H9 (cell line): ENCODE measurements around the gene TRPM3. TPM values are rescaled to one million over a fixed set of nuclear protein-coding genes. Genes with fewer than 3 reads are reported as not detected.

Experiments used
- DNase-seq: peaks from one replicate; pipeline ENCODE4 v3.0.0-alpha.2; 2017
- H2AFZ ChIP-seq: one replicate; pipeline ENCODE4 v1.6.1; 2013; ENCODE audit warnings: mild to moderate bottlenecking, low read length, control low read depth, moderate library complexity
- H2AK5ac ChIP-seq: 2 replicates; pipeline ENCODE4 v1.6.1; 2013; ENCODE audit warnings: low read length, control low read depth, mixed read lengths; ENCODE audit not compliant: insufficient read length
- H2BK120ac ChIP-seq: one replicate; pipeline ENCODE4 v1.6.1; 2013; ENCODE audit warnings: low read depth, mild to moderate bottlenecking, low read length, control low read depth, inconsistent platforms; ENCODE audit not compliant: poor library complexity, severe bottlenecking
- H2BK12ac ChIP-seq: 2 replicates; pipeline ENCODE4 v1.6.1; 2013; ENCODE audit warnings: low read length, control low read depth, mixed read lengths, low read depth; ENCODE audit not compliant: insufficient read length
- H2BK15ac ChIP-seq: 2 replicates; pipeline ENCODE4 v1.6.1; 2013; ENCODE audit warnings: low read depth, low read length, control low read depth
- H2BK20ac ChIP-seq: one replicate; pipeline ENCODE4 v1.6.1; 2013; ENCODE audit warnings: low read depth, mild to moderate bottlenecking, low read length, control low read depth, inconsistent platforms; ENCODE audit not compliant: poor library complexity, severe bottlenecking
- H2BK5ac ChIP-seq: 2 replicates; pipeline ENCODE4 v1.6.1; 2013; ENCODE audit warnings: low read length, control low read depth, mixed read lengths; ENCODE audit not compliant: insufficient read length
- H3K14ac ChIP-seq: 2 replicates; pipeline ENCODE4 v1.6.1; 2013; ENCODE audit warnings: low read length, control low read depth; ENCODE audit not compliant: insufficient read depth
- H3K18ac ChIP-seq: 2 replicates; pipeline ENCODE4 v1.6.1; 2013; ENCODE audit warnings: low read depth, mild to moderate bottlenecking, mixed read lengths, low read length, control low read depth; ENCODE audit not compliant: insufficient read length
- H3K23ac ChIP-seq: 2 replicates; pipeline ENCODE4 v1.6.1; 2013; ENCODE audit warnings: low read length, control low read depth, mixed read lengths, low read depth; ENCODE audit not compliant: insufficient read length
- H3K23me2 ChIP-seq: 2 replicates; pipeline ENCODE4 v1.6.1; 2013; ENCODE audit warnings: low read depth, mild to moderate bottlenecking, mixed read lengths, low read length, control low read depth; ENCODE audit not compliant: insufficient read length, poor library complexity, severe bottlenecking
- H3K27ac ChIP-seq: 2 replicates; pipeline ENCODE4 v1.5.1; 2013; ENCODE audit warnings: low read length, control low read depth, mixed read lengths, low read depth; ENCODE audit not compliant: insufficient read length
- H3K27me3 ChIP-seq: 2 replicates; pipeline ENCODE4 v1.6.1; 2013; ENCODE audit warnings: low read length, control low read depth, inconsistent platforms; ENCODE audit not compliant: insufficient read depth
- H3K4ac ChIP-seq: 2 replicates; pipeline ENCODE4 v1.6.1; 2013; ENCODE audit warnings: low read depth, mild to moderate bottlenecking, control low read depth, inconsistent platforms, low read length, moderate library complexity
- H3K4me1 ChIP-seq: 2 replicates; pipeline ENCODE4 v1.6.1; 2013; ENCODE audit warnings: low read length, control low read depth, inconsistent platforms; ENCODE audit not compliant: insufficient read depth
- H3K4me2 ChIP-seq: 2 replicates; pipeline ENCODE4 v1.6.1; 2013; ENCODE audit warnings: low read length, control low read depth, mixed read lengths; ENCODE audit not compliant: insufficient read length, insufficient read depth
- H3K56ac ChIP-seq: 2 replicates; pipeline ENCODE4 v1.6.1; 2013; ENCODE audit warnings: low read depth, mild to moderate bottlenecking, mixed read lengths, low read length, control low read depth; ENCODE audit not compliant: insufficient read length
- H3K79me1 ChIP-seq: 2 replicates; pipeline ENCODE4 v1.6.1; 2013; ENCODE audit warnings: low read depth, mild to moderate bottlenecking, moderate library complexity, low read length, control low read depth, inconsistent platforms; ENCODE audit not compliant: insufficient read depth, poor library complexity, severe bottlenecking
- H3K79me2 ChIP-seq: 2 replicates; pipeline ENCODE4 v1.6.1; 2013; ENCODE audit warnings: low read length, control low read depth, inconsistent platforms; ENCODE audit not compliant: insufficient read depth
- H3K9ac ChIP-seq: 2 replicates; pipeline ENCODE4 v1.6.1; 2013; ENCODE audit warnings: low read length, control low read depth, mixed read lengths; ENCODE audit not compliant: insufficient read length; ENCODE audit errors: extremely low read depth
- H3K9me3 ChIP-seq: one replicate; pipeline ENCODE4 v1.6.1; 2013; ENCODE audit warnings: low read depth, low read length, inconsistent platforms; ENCODE audit not compliant: control insufficient read depth
- H3T11ph ChIP-seq: one replicate; pipeline ENCODE4 v1.6.1; 2013; ENCODE audit warnings: mild to moderate bottlenecking, low read length, control low read depth, inconsistent platforms
- H4K20me1 ChIP-seq: one replicate; pipeline ENCODE4 v1.6.1; 2013; ENCODE audit not compliant: control insufficient read depth, insufficient read length, insufficient read depth
- H4K5ac ChIP-seq: 2 replicates; pipeline ENCODE4 v1.6.1; 2013; ENCODE audit warnings: low read depth, mild to moderate bottlenecking, mixed read lengths, low read length, control low read depth; ENCODE audit not compliant: insufficient read length
- H4K8ac ChIP-seq: replicated peaks from 2 replicates; pipeline ENCODE4 v1.6.1; 2013; ENCODE audit warnings: low read length, control low read depth, mixed read lengths, low read depth; ENCODE audit not compliant: insufficient read length
- H4K91ac ChIP-seq: 2 replicates; pipeline ENCODE4 v1.6.1; 2013; ENCODE audit warnings: low read depth, mild to moderate bottlenecking, moderate library complexity, mixed read lengths, low read length, control low read depth; ENCODE audit not compliant: insufficient read length
- H3K27ac Mint-ChIP-seq, 3 experiments: 2 replicates in 2 of 3; 3 replicates in 1 of 3; pipeline ENCODE4 v1.8.0; 2020 to 2021; ENCODE audit warnings: mixed read lengths in 3 of 3, mild to moderate bottlenecking in 1 of 3, moderate library complexity in 1 of 3
- H3K27me3 Mint-ChIP-seq: 2 replicates; pipeline ENCODE4 v1.8.0; 2021; ENCODE audit warnings: low read depth, mild to moderate bottlenecking, moderate library complexity, mixed read lengths
- H3K36me3 Mint-ChIP-seq, 3 experiments: 2 replicates in 2 of 3; 3 replicates in 1 of 3; pipeline ENCODE4 v1.8.0; 2020 to 2021; ENCODE audit warnings: low read depth in 3 of 3, mixed read lengths in 3 of 3; ENCODE audit not compliant: insufficient read depth in 1 of 3
- H3K4me1 Mint-ChIP-seq, 2 experiments: 2 replicates each; pipeline ENCODE4 v1.8.0; 2020; ENCODE audit warnings: mixed read lengths in 2 of 2
- H3K4me3 Mint-ChIP-seq, 2 experiments: 2 replicates in 1 of 2; 3 replicates in 1 of 2; pipeline ENCODE4 v1.8.0; 2020 to 2021; ENCODE audit warnings: mild to moderate bottlenecking in 2 of 2, mixed read lengths in 2 of 2, moderate library complexity in 1 of 2
- H3K9me3 Mint-ChIP-seq, 2 experiments: 2 replicates in 1 of 2; 3 replicates in 1 of 2; pipeline ENCODE4 v1.8.0; 2020; ENCODE audit warnings: mild to moderate bottlenecking in 2 of 2, mixed read lengths in 2 of 2, moderate library complexity in 1 of 2
- WGBS: extraction: QIAGEN DNeasy Blood & Tissue Kit; methylation state at CpG from one replicate; pipeline ENCODE4 v1.1.7; 2013; ENCODE audit warnings: missing lambda C conversion rate, low lambda C conversion rate, mixed read lengths; ENCODE audit not compliant: insufficient read length; ENCODE audit errors: extremely low coverage; 5-methylcytosine and 5-hydroxymethylcytosine counted together
- total RNA-seq: library from RNA; stranded (reverse); gene quantifications from 2 replicates; pipeline ENCODE4 v1.2.1, GENCODE V29; 2021
- TF ChIP-seq, protein P1 (sequence below): fragments of 200-600 bp; sonication (generic); conservative IDR thresholded peaks from 3 replicates; pipeline ENCODE4 v1.8.0; 2021; ENCODE audit warnings: antibody characterized with exemption, mild to moderate bottlenecking

Gene TRPM3
- total RNA-seq, 1 experiment from 2014 or later = 10.3 TPM

DNA sequence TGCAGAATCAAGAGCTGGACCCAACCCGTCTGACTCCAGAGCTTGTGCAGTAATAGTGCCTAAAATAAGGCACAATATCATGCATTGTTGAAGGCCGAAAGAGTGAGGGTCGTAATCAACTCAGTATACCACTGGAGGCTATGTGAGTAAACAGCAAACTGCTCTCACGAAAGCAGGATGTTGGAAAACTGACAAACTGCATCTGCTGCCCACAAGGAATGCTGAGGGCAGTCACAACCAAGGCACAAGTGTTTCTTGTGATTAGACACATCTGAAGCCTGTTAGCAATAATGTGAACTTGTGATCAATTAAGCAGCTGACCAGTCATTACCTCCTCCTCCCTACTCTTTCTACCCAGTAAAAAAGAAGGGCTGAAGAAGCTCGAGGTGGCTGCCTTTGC lies 48.8 kb downstream of the TRPM3 start:
- Histone ChIP-seq H3K9ac (no peak overlapping the region), H3T11ph (no peak overlapping the region), H3K4me1 (no peaks in the 10 kb centered on the region), H3K23me2 (no peaks in the 10 kb centered on the region), H2AFZ (no peak overlapping the region), H2BK120ac (no peak overlapping the region), H3K18ac (no peak overlapping the region), H4K8ac (no peak overlapping the region), H3K9me3 (no peaks in the 10 kb centered on the region), H2BK12ac (no peak overlapping the region), H2BK15ac (no peak overlapping the region), H4K20me1 (no peaks in the 10 kb centered on the region), H3K14ac (no peak overlapping the region), H4K91ac (no peak overlapping the region), H3K79me1 (no peaks in the 10 kb centered on the region), H4K5ac (no peak overlapping the region), H3K79me2 (no peaks in the 10 kb centered on the region), H3K56ac (no peak overlapping the region), H3K27me3 (no peaks in the 10 kb centered on the region), H2AK5ac (no peak overlapping the region), H3K27ac (no peak overlapping the region), H2BK20ac (no peak overlapping the region), H3K4me2 (no peak overlapping the region), H3K23ac (no peak overlapping the region), H3K4ac (no peak overlapping the region), H2BK5ac (no peak overlapping the region)
- TF ChIP-seq, protein P1, sequence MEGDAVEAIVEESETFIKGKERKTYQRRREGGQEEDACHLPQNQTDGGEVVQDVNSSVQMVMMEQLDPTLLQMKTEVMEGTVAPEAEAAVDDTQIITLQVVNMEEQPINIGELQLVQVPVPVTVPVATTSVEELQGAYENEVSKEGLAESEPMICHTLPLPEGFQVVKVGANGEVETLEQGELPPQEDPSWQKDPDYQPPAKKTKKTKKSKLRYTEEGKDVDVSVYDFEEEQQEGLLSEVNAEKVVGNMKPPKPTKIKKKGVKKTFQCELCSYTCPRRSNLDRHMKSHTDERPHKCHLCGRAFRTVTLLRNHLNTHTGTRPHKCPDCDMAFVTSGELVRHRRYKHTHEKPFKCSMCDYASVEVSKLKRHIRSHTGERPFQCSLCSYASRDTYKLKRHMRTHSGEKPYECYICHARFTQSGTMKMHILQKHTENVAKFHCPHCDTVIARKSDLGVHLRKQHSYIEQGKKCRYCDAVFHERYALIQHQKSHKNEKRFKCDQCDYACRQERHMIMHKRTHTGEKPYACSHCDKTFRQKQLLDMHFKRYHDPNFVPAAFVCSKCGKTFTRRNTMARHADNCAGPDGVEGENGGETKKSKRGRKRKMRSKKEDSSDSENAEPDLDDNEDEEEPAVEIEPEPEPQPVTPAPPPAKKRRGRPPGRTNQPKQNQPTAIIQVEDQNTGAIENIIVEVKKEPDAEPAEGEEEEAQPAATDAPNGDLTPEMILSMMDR = no peak
- no peaks in the 10 kb centered on the region; a peak in 1 of 7 replicates for H3K36me3 Mint-ChIP-seq
- H3K4me3 Mint-ChIP-seq = no peak overlapping the region
- DNase-seq = no peak
- H3K27ac Mint-ChIP-seq = no peak overlapping the region
- H3K9me3 Mint-ChIP-seq = no peaks in the 10 kb centered on the region
- WGBS = no CpG with 5 or more reads among the region's 5 CpGs
- H3K27me3 Mint-ChIP-seq = no peaks in the 10 kb centered on the region
- peaks cover 14 to 15% of the 10 kb centered on the region in 2 experiments for H3K4me1 Mint-ChIP-seq
